Measurements from ENCODE around the gene ABCD1. TPM values are rescaled to one million over a fixed set of nuclear protein-coding genes. Genes with fewer than 3 reads are reported as not detected.
"Not testable (repeated sequence)": the region's sequence is repeated elsewhere in the genome, so short reads cannot be mapped to it uniquely, and the experiment has no call there.

ABCD1 gene
- total RNA-seq, 5 donors from 2014 or later (not counting 1 experiment from before 2014, with no cell fraction given) = 6.9 to 10.7 (median 7.9) TPM

- Histone ChIP-seq H3K9me3 (no peaks in the 10 kb centered on the region), H3K27ac (ENCODE audit: low read length) (no peak overlapping the region), H3K4me3 (ENCODE audit: control insufficient read depth in 1 of 2, extremely low read depth in 1 of 2, low read length in 1 of 2) (no peak overlapping the region), H3K27me3 (replicated peaks in 1 of 2; ENCODE audit: control insufficient read depth in 2 of 2, extremely low read depth in 1 of 2, insufficient read depth in 2 of 2, low read length in 1 of 2) (peaks cover 0 to 14% of the 10 kb centered on the region in 2 experiments), H3K36me3 (ENCODE audit: control insufficient read depth in 2 of 2, extremely low read depth in 1 of 2, insufficient read depth in 1 of 2, low read length in 1 of 2) (peaks cover 0 to 7% of the 10 kb centered on the region in 2 donors), H3K4me1 (ENCODE audit: control insufficient read depth in 1 of 2, extremely low read depth in 1 of 2, insufficient read depth in 2 of 2, low read length in 2 of 2) (no peaks in the 10 kb centered on the region)
- no peak for DNase-seq
- H3K27me3 Mint-ChIP-seq = peaks cover 2 to 10% of the 10 kb centered on the region in 2 donors
- H3K36me3 Mint-ChIP-seq = peaks cover 8% of the 10 kb centered on the region
- H3K9me3 Mint-ChIP-seq = no peaks in the 10 kb centered on the region
- no peak overlapping the region for H3K4me3 Mint-ChIP-seq
- peak in 1 of 4 experiments; percentile 34 for ATAC-seq (replicated peaks in 1 of 4)
- CTCF ChIA-PET = no interaction called here
- peak overlapping the region in 1 of 2 donors; percentile 44 for H3K27ac Mint-ChIP-seq
- POLR2A ChIA-PET = no interaction called here
- WGBS (ENCODE audit: insufficient coverage) = 85% methylated on average over 13 of the region's 31 CpGs
- H3K4me1 Mint-ChIP-seq = peaks cover 0 to 7% (median 0%) of the 10 kb centered on the region in 3 donors
These were observed 31.2 kb upstream of the ABCD1 start for GRCh38 chrX:153693216-153694086.

GRCh38 chrX:153694256-153694655, 30.4 kb upstream of the ABCD1 start:
- WGBS (ENCODE audit: insufficient coverage) = 100% methylated on average over 2 of the region's 16 CpGs
- H3K9me3 ChIP-seq; H3K9me3 Mint-ChIP-seq; H3K4me3 Mint-ChIP-seq; H3K4me1 Mint-ChIP-seq; H3K4me3 ChIP-seq (ENCODE audit: control insufficient read depth in 1 of 2, extremely low read depth in 1 of 2, low read length in 1 of 2); DNase-seq; ATAC-seq (replicated peaks in 1 of 4); H3K27ac Mint-ChIP-seq; H3K4me1 ChIP-seq (ENCODE audit: control insufficient read depth in 1 of 2, extremely low read depth in 1 of 2, insufficient read depth in 2 of 2, low read length in 2 of 2); H3K27ac ChIP-seq (ENCODE audit: low read length); CTCF ChIA-PET: not testable (repeated sequence)
- Histone ChIP-seq H3K36me3 (ENCODE audit: control insufficient read depth in 2 of 2, extremely low read depth in 1 of 2, insufficient read depth in 1 of 2, low read length in 1 of 2) (peaks cover 0 to 11% of the 10 kb centered on the region in 2 donors), H3K27me3 (replicated peaks in 1 of 2; ENCODE audit: control insufficient read depth in 2 of 2, extremely low read depth in 1 of 2, insufficient read depth in 2 of 2, low read length in 1 of 2) (peaks cover 0 to 14% of the 10 kb centered on the region in 2 experiments)
- Mint-ChIP-seq H3K36me3 (peaks cover 12% of the 10 kb centered on the region), H3K27me3 (peaks cover 2 to 12% of the 10 kb centered on the region in 2 donors)
- POLR2A ChIA-PET = interaction anchor here in 1 of 2 donors (0.7 kb wide), 1 partner anchor 748 kb away, joined by 6 read pairs; no protein-coding TSS in a partner anchor

- no peak for DNase-seq
- no peak for ATAC-seq (replicated peaks in 1 of 4)
- Mint-ChIP-seq H3K27me3 (peaks cover 2 to 12% of the 10 kb centered on the region in 2 donors), H3K9me3 (no peaks in the 10 kb centered on the region), H3K36me3 (peaks cover 12% of the 10 kb centered on the region), H3K4me3 (no peak overlapping the region), H3K27ac (no peak overlapping the region), H3K4me1 (peaks cover 0 to 7% (median 0%) of the 10 kb centered on the region in 3 donors)
- ChIA-PET POLR2A (interaction anchor here in 1 of 2 donors (0.7 kb wide), 1 partner anchor 749 kb away, joined by 6 read pairs; no protein-coding TSS in a partner anchor), CTCF (interaction anchor here in 1 of 2 donors (0.6 kb wide), 1 partner anchor 35 kb away, joined by 6 read pairs; no protein-coding TSS in a partner anchor)
- Histone ChIP-seq H3K27ac (ENCODE audit: low read length) (no peak overlapping the region), H3K4me3 (ENCODE audit: control insufficient read depth in 1 of 2, extremely low read depth in 1 of 2, low read length in 1 of 2) (no peak overlapping the region), H3K27me3 (replicated peaks in 1 of 2; ENCODE audit: control insufficient read depth in 2 of 2, extremely low read depth in 1 of 2, insufficient read depth in 2 of 2, low read length in 1 of 2) (peaks cover 0 to 9% of the 10 kb centered on the region in 2 experiments), H3K4me1 (ENCODE audit: control insufficient read depth in 1 of 2, extremely low read depth in 1 of 2, insufficient read depth in 2 of 2, low read length in 2 of 2) (no peaks in the 10 kb centered on the region), H3K9me3 (no peaks in the 10 kb centered on the region), H3K36me3 (ENCODE audit: control insufficient read depth in 2 of 2, extremely low read depth in 1 of 2, insufficient read depth in 1 of 2, low read length in 1 of 2) (peaks cover 0 to 11% of the 10 kb centered on the region in 2 donors)
- WGBS (ENCODE audit: insufficient coverage) = 100% methylated on average over 3 of the region's 23 CpGs
These were observed 29.9 kb upstream of the ABCD1 start for GRCh38 chrX:153694687-153695270.

GRCh38 chrX:153696100-153696499, 28.6 kb upstream of the ABCD1 start:
- Mint-ChIP-seq H3K27ac (no peak overlapping the region), H3K9me3 (no peaks in the 10 kb centered on the region), H3K36me3 (peaks cover 12% of the 10 kb centered on the region), H3K4me1 (peaks cover 0 to 7% (median 0%) of the 10 kb centered on the region in 3 donors), H3K4me3 (no peak overlapping the region), H3K27me3 (peaks cover 0 to 9% of the 10 kb centered on the region in 2 donors)
- ATAC-seq (replicated peaks in 1 of 4) (no peak), DNase-seq (no peak)
- H3K27me3 ChIP-seq (replicated peaks in 1 of 2; ENCODE audit: control insufficient read depth in 2 of 2, extremely low read depth in 1 of 2, insufficient read depth in 2 of 2, low read length in 1 of 2) = no peaks in the 10 kb centered on the region
- POLR2A ChIA-PET = no interaction called here
- no peak overlapping the region for H3K4me3 ChIP-seq (ENCODE audit: control insufficient read depth in 1 of 2, extremely low read depth in 1 of 2, low read length in 1 of 2)
- no peaks in the 10 kb centered on the region for H3K4me1 ChIP-seq (ENCODE audit: control insufficient read depth in 1 of 2, extremely low read depth in 1 of 2, insufficient read depth in 2 of 2, low read length in 2 of 2)
- H3K36me3 ChIP-seq (ENCODE audit: control insufficient read depth in 2 of 2, extremely low read depth in 1 of 2, insufficient read depth in 1 of 2, low read length in 1 of 2) = peaks cover 0 to 16% of the 10 kb centered on the region in 2 donors
- CTCF ChIA-PET = no interaction called here
- no peaks in the 10 kb centered on the region for H3K9me3 ChIP-seq
- H3K27ac ChIP-seq (ENCODE audit: low read length) = no peak overlapping the region
- 94% methylated on average over 8 of the region's 15 CpGs for WGBS (ENCODE audit: insufficient coverage)

- H3K27me3 ChIP-seq (replicated peaks in 1 of 2; ENCODE audit: control insufficient read depth in 2 of 2, extremely low read depth in 1 of 2, insufficient read depth in 2 of 2, low read length in 1 of 2); H3K27ac ChIP-seq (ENCODE audit: low read length); H3K4me3 ChIP-seq (ENCODE audit: control insufficient read depth in 1 of 2, extremely low read depth in 1 of 2, low read length in 1 of 2); H3K4me1 Mint-ChIP-seq; POLR2A ChIA-PET; H3K4me3 Mint-ChIP-seq; H3K27me3 Mint-ChIP-seq; H3K9me3 ChIP-seq; ATAC-seq (replicated peaks in 1 of 4); H3K4me1 ChIP-seq (ENCODE audit: control insufficient read depth in 1 of 2, extremely low read depth in 1 of 2, insufficient read depth in 2 of 2, low read length in 2 of 2); H3K9me3 Mint-ChIP-seq; DNase-seq; CTCF ChIA-PET; H3K27ac Mint-ChIP-seq: not testable (repeated sequence)
- WGBS (ENCODE audit: insufficient coverage) = no CpG with 5 or more reads among the region's 10 CpGs
- H3K36me3 Mint-ChIP-seq = peaks cover 12% of the 10 kb centered on the region
- H3K36me3 ChIP-seq (ENCODE audit: control insufficient read depth in 2 of 2, extremely low read depth in 1 of 2, insufficient read depth in 1 of 2, low read length in 1 of 2) = peaks cover 3 to 20% of the 10 kb centered on the region in 2 donors
These were observed 28.1 kb upstream of the ABCD1 start for GRCh38 chrX:153696538-153696937.

- ATAC-seq (replicated peaks in 1 of 4); H3K4me1 Mint-ChIP-seq; DNase-seq; H3K27ac Mint-ChIP-seq; H3K9me3 Mint-ChIP-seq; H3K27me3 ChIP-seq (replicated peaks in 1 of 2; ENCODE audit: control insufficient read depth in 2 of 2, extremely low read depth in 1 of 2, insufficient read depth in 2 of 2, low read length in 1 of 2); H3K4me3 ChIP-seq (ENCODE audit: control insufficient read depth in 1 of 2, extremely low read depth in 1 of 2, low read length in 1 of 2); H3K4me1 ChIP-seq (ENCODE audit: control insufficient read depth in 1 of 2, extremely low read depth in 1 of 2, insufficient read depth in 2 of 2, low read length in 2 of 2); H3K27me3 Mint-ChIP-seq; H3K4me3 Mint-ChIP-seq; POLR2A ChIA-PET; CTCF ChIA-PET; H3K9me3 ChIP-seq; H3K27ac ChIP-seq (ENCODE audit: low read length): not testable (repeated sequence)
- peaks cover 12% of the 10 kb centered on the region for H3K36me3 Mint-ChIP-seq
- 97% methylated on average over 12 of the region's 16 CpGs for WGBS (ENCODE audit: insufficient coverage)
- peaks cover 4 to 24% of the 10 kb centered on the region in 2 donors for H3K36me3 ChIP-seq (ENCODE audit: control insufficient read depth in 2 of 2, extremely low read depth in 1 of 2, insufficient read depth in 1 of 2, low read length in 1 of 2)
These were observed 27.5 kb upstream of the ABCD1 start for GRCh38 chrX:153696986-153697722.
